HG03097 (cell line): ENCODE data around the gene POLR2L.

Experiments
- ATAC-seq: cut with Tn5 transposase; IDR thresholded peaks from one replicate; pipeline ENCODE4 v1.9.1; 2021; ENCODE audit not compliant: unreplicated experiment, low FRiP score

Gene POLR2L

GRCh38 chr11:839875-840617 is 2.3 kb downstream of the POLR2L start:
- no peak for ATAC-seq

- no peak for ATAC-seq
Measured at GRCh38 chr11:839280-839623, 3.1 kb downstream of the POLR2L start.

GRCh38 chr11:838441-839279 is 3.7 kb downstream of the POLR2L start:
- ATAC-seq, result no peak

GRCh38 chr11:837990-838307 is 4.4 kb downstream of the POLR2L start:
- no peak for ATAC-seq

GRCh38 chr11:837189-837989 is 4.9 kb downstream of the POLR2L start:
- ATAC-seq, result no peak

- ATAC-seq, result no peak
Measured at GRCh38 chr11:836700-837099, 5.6 kb downstream of the POLR2L start.

GRCh38 chr11:836274-836673 is 6.1 kb downstream of the POLR2L start:
- no peak for ATAC-seq

- ATAC-seq, result no peak
Measured at GRCh38 chr11:834371-835316, 7.7 kb downstream of the POLR2L start.

- ATAC-seq, result no peak
Measured at GRCh38 chr11:833849-834311, 8.4 kb downstream of the POLR2L start.

- ATAC-seq, result no peak
Measured at GRCh38 chr11:833114-833791, 9.1 kb downstream of the POLR2L start.

- no peak for ATAC-seq
Measured at GRCh38 chr11:832529-833113, 9.7 kb downstream of the POLR2L start, which contains the start of gene CD151. Gene CD151 (plus strand): TSS chr11:832952. CDS start chr11:836070, 3,118 bp downstream.

- no peak for ATAC-seq
Measured at GRCh38 chr11:831961-832528, 10.3 kb downstream of the POLR2L start.

- no peak for ATAC-seq
Measured at GRCh38 chr11:831118-831864, 11.0 kb downstream of the POLR2L start.

GRCh38 chr11:830295-831117 is 11.8 kb downstream of the POLR2L start:
- no peak for ATAC-seq

- ATAC-seq, result no peak
Measured at GRCh38 chr11:829847-830294, 12.5 kb downstream of the POLR2L start.

GRCh38 chr11:829176-829846 is 13.0 kb downstream of the POLR2L start:
- no peak for ATAC-seq
